Nephron (organoid): ENCODE results near the gene IFNLR1.

ENCODE experiments used
- H3K27ac Mint-ChIP-seq, 3 experiments: 2 replicates each; pipeline ENCODE4 v1.8.0; 2020; ENCODE audit warnings: mixed read lengths in 3 of 3, mild to moderate bottlenecking in 2 of 3, moderate library complexity in 1 of 3
- H3K27me3 Mint-ChIP-seq: 2 replicates; pipeline ENCODE4 v1.8.0; 2021; ENCODE audit warnings: low read depth, mild to moderate bottlenecking, moderate library complexity, mixed read lengths
- H3K36me3 Mint-ChIP-seq: 2 replicates; pipeline ENCODE4 v1.8.0; 2020; ENCODE audit warnings: low read depth, mixed read lengths
- H3K4me1 Mint-ChIP-seq: 2 replicates; pipeline ENCODE4 v1.8.0; 2020; ENCODE audit warnings: mixed read lengths
- H3K4me3 Mint-ChIP-seq, 3 experiments: 2 replicates each; pipeline ENCODE4 v1.8.0; 2020; ENCODE audit warnings: mild to moderate bottlenecking in 3 of 3, mixed read lengths in 3 of 3, moderate library complexity in 2 of 3
- H3K9me3 Mint-ChIP-seq: 2 replicates; pipeline ENCODE4 v1.8.0; 2020; ENCODE audit warnings: mixed read lengths
- CTCF ChIP-seq, 3 experiments: fragments of 200-600 bp; sonication (generic); IDR thresholded peaks; one replicate each; pipeline ENCODE4 v1.5.0; 2021; ENCODE audit warnings: antibody characterized with exemption in 3 of 3; ENCODE audit not compliant: unreplicated experiment in 3 of 3

IFNLR1 gene

GRCh38 chr1:24186711-24186992 is 437 bp downstream of the IFNLR1 start:
- Mint-ChIP-seq H3K9me3 (no peaks in the 10 kb centered on the region), H3K36me3 (no peaks in the 10 kb centered on the region), H3K27me3 (peaks cover 63% of the 10 kb centered on the region), H3K27ac (peak overlapping the region; percentile 51 to 64 (median 57)), H3K4me1 (peaks cover 32% of the 10 kb centered on the region), H3K4me3 (peak overlapping the region; percentile 75 to 84 (median 79))
- TF ChIP-seq CTCF (IDR thresholded peaks at IDR 0.05; ENCODE audit: unreplicated experiment in 3 of 3): no peak

- Mint-ChIP-seq H3K9me3 (no peaks in the 10 kb centered on the region), H3K36me3 (no peaks in the 10 kb centered on the region), H3K4me1 (peaks cover 28% of the 10 kb centered on the region), H3K4me3 (peak overlapping the region; percentile 75 to 84 (median 79)), H3K27me3 (peaks cover 59% of the 10 kb centered on the region), H3K27ac (peak overlapping the region; percentile 51 to 64 (median 57))
- TF ChIP-seq CTCF (IDR thresholded peaks at IDR 0.05; ENCODE audit: unreplicated experiment in 3 of 3): no peak
Measured at GRCh38 chr1:24186031-24186710, 918 bp downstream of the IFNLR1 start.

- no peaks in the 10 kb centered on the region for H3K9me3 Mint-ChIP-seq
- no peak for TF ChIP-seq CTCF (IDR thresholded peaks at IDR 0.05; ENCODE audit: unreplicated experiment in 3 of 3)
Measured at GRCh38 chr1:24185076-24185475, 2.0 kb downstream of the IFNLR1 start.

GRCh38 chr1:24182061-24182460 is 5.0 kb downstream of the IFNLR1 start:
- Mint-ChIP-seq H3K9me3 (no peaks in the 10 kb centered on the region), H3K27ac (no peak overlapping the region), H3K4me1 (peaks cover 5% of the 10 kb centered on the region)

More at GRCh38 chr1:24185076-24185475, 2.0 kb downstream of the IFNLR1 start:
- Mint-ChIP-seq H3K36me3 (no peaks in the 10 kb centered on the region), H3K4me1 (peaks cover 22% of the 10 kb centered on the region), H3K27ac (no peak overlapping the region), H3K4me3 (no peak overlapping the region), H3K27me3 (peaks cover 51% of the 10 kb centered on the region)

GRCh38 chr1:24181619-24182018 is 5.5 kb downstream of the IFNLR1 start:
- no peaks in the 10 kb centered on the region for H3K36me3 Mint-ChIP-seq
- H3K9me3 Mint-ChIP-seq: no peaks in the 10 kb centered on the region
- no peak for TF ChIP-seq CTCF (IDR thresholded peaks at IDR 0.05; ENCODE audit: unreplicated experiment in 3 of 3)
- H3K27me3 Mint-ChIP-seq: peaks cover 23% of the 10 kb centered on the region
- peak overlapping the region in 2 of 3 experiments; percentile 21 to 64 for H3K27ac Mint-ChIP-seq
- peaks cover 4% of the 10 kb centered on the region for H3K4me1 Mint-ChIP-seq
- no peak overlapping the region for H3K4me3 Mint-ChIP-seq

More at GRCh38 chr1:24182061-24182460, 5.0 kb downstream of the IFNLR1 start:
- H3K4me3 Mint-ChIP-seq: no peak overlapping the region
- no peak for TF ChIP-seq CTCF (IDR thresholded peaks at IDR 0.05; ENCODE audit: unreplicated experiment in 3 of 3)
- H3K36me3 Mint-ChIP-seq: no peaks in the 10 kb centered on the region
- peaks cover 26% of the 10 kb centered on the region for H3K27me3 Mint-ChIP-seq

- no peak for TF ChIP-seq CTCF (IDR thresholded peaks at IDR 0.05; ENCODE audit: unreplicated experiment in 3 of 3)
- H3K27ac Mint-ChIP-seq: no peak overlapping the region
- no peaks in the 10 kb centered on the region for H3K9me3 Mint-ChIP-seq
- no peak overlapping the region for H3K4me3 Mint-ChIP-seq
- no peaks in the 10 kb centered on the region for H3K36me3 Mint-ChIP-seq
- H3K27me3 Mint-ChIP-seq: peaks cover 13% of the 10 kb centered on the region
- no peaks in the 10 kb centered on the region for H3K4me1 Mint-ChIP-seq
Measured at GRCh38 chr1:24180676-24181075, 6.4 kb downstream of the IFNLR1 start.
